A549 (cell line): Measurements from ENCODE around the gene BTF3. TPM values are rescaled to one million over a fixed set of nuclear protein-coding genes. Genes with fewer than 3 reads are reported as not detected.
A peak's percentile ranks its signal among the peaks of the same experiment; 100 is the strongest.

ENCODE experiments used
- ATAC-seq, 2 experiments: fragments of 200-7000 bp in 1 of 2; fragments of >200 bp in 1 of 2; cut with Nextera tagmentation in 1 of 2; cut with Tn5 transposase in 1 of 2; 3 replicates each; pipeline versions ENCODE4 v1.8.0 to v1.9.1; 2018 to 2020; ENCODE audit warnings: mild to moderate bottlenecking in 1 of 2, moderate library complexity in 1 of 2
- CTCF ChIA-PET: fragments of 300-600 bp; sonication (Branson Sonifier 250); formaldehyde crosslinking; extraction: SDS; loops from one replicate; lab custom pipeline; 2021; ENCODE audit warnings: antibody characterized with exemption, inconsistent platforms; lab: Yijun Ruan, JAX
- POLR2A ChIA-PET: fragments of 350-600 bp; formaldehyde crosslinking; extraction: SDS; loops from one replicate; lab custom pipeline; 2021; ENCODE audit warnings: antibody characterized with exemption, inconsistent platforms; lab: Yijun Ruan, JAX
- DNase-seq, 2 experiments: peaks; one replicate each; pipeline versions ENCODE4 v3.0.0 to v3.0.0-alpha.2; 2011 to 2016; ENCODE audit warnings: low read depth in 1 of 2, low spot score in 1 of 2
- FAIRE-seq: peaks from 2 replicates; lab custom pipeline; 2011; peaks lifted over from hg19 to GRCh38; lab: Jason Lieb, UNC
- H3K27ac ChIP-seq, 2 experiments: fragments of >200 bp; sonication (Bioruptor Twin); formaldehyde crosslinking; 3 replicates each; pipeline ENCODE4 v1.5.1; 2016 to 2017
- H3K4me1 ChIP-seq: fragments of >200 bp; sonication (Bioruptor Twin); formaldehyde crosslinking; 3 replicates; pipeline ENCODE4 v1.6.1; 2016
- H3K4me2 ChIP-seq: fragments of >200 bp; sonication (Bioruptor Twin); formaldehyde crosslinking; 3 replicates; pipeline ENCODE4 v1.6.1; 2016
- H3K4me3 ChIP-seq: fragments of >200 bp; sonication (Bioruptor Twin); formaldehyde crosslinking; 3 replicates; pipeline ENCODE4 v1.5.1; 2016
- H3K9me3 ChIP-seq: fragments of >200 bp; sonication (Bioruptor Twin); formaldehyde crosslinking; 3 replicates; pipeline ENCODE4 v1.6.1; 2016
- BHLHE40 ChIP-seq: IDR thresholded peaks from 2 replicates; pipeline ENCODE4 v1.6.1; 2012; ENCODE audit warnings: low read depth, low read length, inconsistent platforms
- CBX8 ChIP-seq: fragments of 200-600 bp; sonication (generic); IDR thresholded peaks from 2 replicates; pipeline ENCODE4 v1.6.1; 2016
- EP300 ChIP-seq, 2 experiments: fragments of >200 bp; sonication (Bioruptor Twin); formaldehyde crosslinking; IDR thresholded peaks; 2 replicates in 1 of 2; 3 replicates in 1 of 2; pipeline ENCODE4 v1.6.1; 2016 to 2017
- FOSB ChIP-seq: fragments of 250-450 bp; sonication (Bioruptor Pico); IDR thresholded peaks from 2 replicates; pipeline ENCODE4 v1.5.0; 2020; ENCODE audit warnings: mild to moderate bottlenecking, moderate library complexity
- FOSL2 ChIP-seq, 2 experiments: fragments of 450-650 bp in 1 of 2; fragments of >200 bp in 1 of 2; sonication (Bioruptor Twin) in 1 of 2; formaldehyde crosslinking; IDR thresholded peaks; 2 replicates each; pipeline versions ENCODE4 v1.5.0 to v1.6.1; 2016 to 2020; ENCODE audit warnings: mild to moderate bottlenecking in 1 of 2, moderate library complexity in 1 of 2
- HDAC2 ChIP-seq: fragments of 200-600 bp; sonication (generic); IDR thresholded peaks from 2 replicates; pipeline ENCODE4 v1.6.1; 2016
- JUN ChIP-seq, 2 experiments: fragments of >200 bp; sonication (Bioruptor Twin); formaldehyde crosslinking; IDR thresholded peaks; 2 replicates in 1 of 2; 3 replicates in 1 of 2; pipeline ENCODE4 v1.6.1; 2016 to 2017
- KDM5A ChIP-seq: fragments of 200-600 bp; sonication (generic); IDR thresholded peaks from 2 replicates; pipeline ENCODE4 v1.6.1; 2016; ENCODE audit warnings: antibody characterized with exemption, mild to moderate bottlenecking
- NFE2L2 ChIP-seq: fragments of 150-350 bp; conservative IDR thresholded peaks from 2 replicates; pipeline ENCODE4 v1.6.1; 2014; ENCODE audit warnings: low read length
- NPAS2 ChIP-seq: fragments of 250-450 bp; sonication (Bioruptor Pico); IDR thresholded peaks from 2 replicates; pipeline ENCODE4 v1.8.0; 2022; ENCODE audit warnings: mild to moderate bottlenecking, moderate library complexity, borderline replicate concordance
- RAD21 ChIP-seq, 2 experiments: fragments of >200 bp in 1 of 2; sonication (Bioruptor Twin) in 1 of 2; formaldehyde crosslinking in 1 of 2; IDR thresholded peaks in 1 of 2; conservative IDR thresholded peaks in 1 of 2; 2 replicates in 1 of 2; 3 replicates in 1 of 2; pipeline ENCODE4 v1.6.1; 2012 to 2018; ENCODE audit warnings: inconsistent platforms in 1 of 2
- RARB ChIP-seq: fragments of 250-450 bp; sonication (Bioruptor Pico); IDR thresholded peaks from 2 replicates; pipeline ENCODE4 v1.8.0; 2021; ENCODE audit warnings: mild to moderate bottlenecking, moderate library complexity
- RCOR1 ChIP-seq: fragments of 150-350 bp; IDR thresholded peaks from 2 replicates; pipeline ENCODE4 v1.6.1; 2014; ENCODE audit warnings: antibody characterized with exemption, low read length, low read depth
- RFX5 ChIP-seq: fragments of 450-650 bp; IDR thresholded peaks from 2 replicates; pipeline ENCODE4 v1.7.1; 2014; ENCODE audit warnings: antibody characterized with exemption, mild to moderate bottlenecking, moderate library complexity
- RNF2 ChIP-seq: fragments of 200-600 bp; sonication (generic); IDR thresholded peaks from 2 replicates; pipeline ENCODE4 v1.6.1; 2016; ENCODE audit warnings: low read depth, mild to moderate bottlenecking, antibody characterized with exemption, moderate library complexity, borderline replicate concordance
- SMC3 ChIP-seq: fragments of >200 bp; sonication (Bioruptor Twin); formaldehyde crosslinking; IDR thresholded peaks from 3 replicates; pipeline ENCODE4 v1.6.1; 2018; ENCODE audit warnings: inconsistent platforms
- SREBF2 ChIP-seq: fragments of 450-650 bp; IDR thresholded peaks from 2 replicates; pipeline ENCODE4 v1.6.1; 2014; ENCODE audit warnings: mild to moderate bottlenecking, moderate library complexity
- USF2 ChIP-seq: fragments of 450-650 bp; IDR thresholded peaks from 2 replicates; pipeline ENCODE4 v1.6.1; 2014; ENCODE audit warnings: antibody characterized with exemption
- ZC3H11A ChIP-seq: fragments of 450-650 bp; IDR thresholded peaks from 2 replicates; pipeline ENCODE4 v1.6.1; 2014; ENCODE audit warnings: antibody characterized with exemption, mild to moderate bottlenecking
- ZFP36 ChIP-seq: fragments of 450-650 bp; IDR thresholded peaks from 2 replicates; pipeline ENCODE4 v1.6.1; 2014; ENCODE audit warnings: borderline replicate concordance; ENCODE audit not compliant: partially characterized antibody
- WGBS: methylation state at CpG from one replicate; pipeline ENCODE4 v1.1.6; 2017; ENCODE audit errors: missing lambda C conversion rate; 5-methylcytosine and 5-hydroxymethylcytosine counted together
- polyA plus RNA-seq, 4 experiments: library from polyadenylated mRNA; depleted of rRNA in 3 of 4; stranded (reverse); fragments of >200 nt; fragmentation: RNase III in 1 of 4; extraction: RNeasy Plus Mini Kit Qiagen cat#74134 plus additional on column Dnase treatment in 1 of 4; gene quantifications; 2 replicates in 3 of 4; 3 replicates in 1 of 4; pipeline ENCODE4 v1.2.3, GENCODE V29; 2011 to 2017
- TF ChIP-seq, protein P1 (sequence below): fragments of >200 bp; sonication (Bioruptor Twin); formaldehyde crosslinking; IDR thresholded peaks from 3 replicates; pipeline ENCODE4 v1.5.1; 2016

The BTF3 gene
- polyA plus RNA-seq, 2 of the 4 experiments (the other 2 are of a cell fraction): 1,048 to 1,159 TPM

DNA sequence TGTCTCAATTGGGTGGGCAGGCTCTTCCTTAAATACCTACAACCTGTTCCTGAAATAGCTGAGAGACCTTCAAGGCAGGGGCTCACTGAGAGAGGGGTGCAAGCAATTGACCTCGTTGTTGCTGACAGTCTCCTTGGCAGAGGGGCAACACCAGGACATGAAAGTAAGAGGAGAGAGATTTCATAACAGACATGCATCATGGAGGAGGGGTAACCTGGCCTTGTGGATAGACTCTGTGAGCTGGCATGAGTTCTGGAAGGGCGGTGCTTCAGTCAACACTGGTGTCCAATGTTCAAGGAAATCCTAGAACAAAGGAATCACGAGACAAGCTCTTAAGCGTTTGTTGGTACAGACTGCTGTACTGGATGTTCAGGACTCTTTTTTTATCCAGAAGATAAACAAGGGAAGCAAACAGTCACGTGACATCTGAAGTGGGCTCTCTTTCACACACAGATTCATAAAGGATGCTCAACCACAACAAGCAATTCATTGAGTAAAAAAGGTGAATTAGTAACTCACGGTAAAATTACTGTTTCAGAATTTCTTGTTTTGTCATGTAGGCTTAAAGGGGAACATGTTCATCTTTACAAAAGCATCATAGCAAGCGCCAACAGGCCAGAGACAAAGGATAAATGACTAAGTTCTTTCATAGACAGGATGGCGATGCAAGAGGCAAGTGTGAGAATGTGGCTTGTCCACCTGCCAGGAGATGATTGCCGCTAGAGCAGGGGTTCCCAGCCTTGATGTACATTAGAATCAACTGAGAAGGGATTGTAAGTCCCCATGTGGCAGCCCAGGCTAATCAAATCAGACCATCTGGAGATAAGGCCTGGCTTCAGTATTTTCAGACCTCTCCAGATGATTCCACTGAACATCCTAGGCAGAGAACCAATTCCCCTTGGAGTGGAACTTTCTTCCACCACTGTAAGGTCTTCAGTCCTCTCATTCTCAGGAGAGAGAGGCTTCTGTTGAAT is 46.5 kb downstream of the BTF3 start:
- Histone ChIP-seq H3K4me3 (no peak overlapping the region), H3K27ac (peak overlapping the region; percentile 36 to 84; a peak in 2 of 6 replicates), H3K4me1 (peaks cover 43% of the 10 kb centered on the region), H3K4me2 (peak overlapping the region; percentile 43; the same call in 2 of the 3 replicates), H3K9me3 (no peaks in the 10 kb centered on the region)
- ChIA-PET CTCF (interaction anchor here (1.3 to 12.3 kb wide), 2 partner anchors 25 to 52 kb away, joined by 3 to 193 read pairs; no protein-coding TSS in a partner anchor), POLR2A (interaction anchor here (1.0 kb wide), 1 partner anchor 20 kb away, joined by 4 read pairs; the partner anchor contains the start of genes ANKRA2 and UTP15)
- WGBS: 53% methylated on average over 9 of the region's 9 CpGs
- FAIRE-seq: no peak
- TF ChIP-seq, protein P1, sequence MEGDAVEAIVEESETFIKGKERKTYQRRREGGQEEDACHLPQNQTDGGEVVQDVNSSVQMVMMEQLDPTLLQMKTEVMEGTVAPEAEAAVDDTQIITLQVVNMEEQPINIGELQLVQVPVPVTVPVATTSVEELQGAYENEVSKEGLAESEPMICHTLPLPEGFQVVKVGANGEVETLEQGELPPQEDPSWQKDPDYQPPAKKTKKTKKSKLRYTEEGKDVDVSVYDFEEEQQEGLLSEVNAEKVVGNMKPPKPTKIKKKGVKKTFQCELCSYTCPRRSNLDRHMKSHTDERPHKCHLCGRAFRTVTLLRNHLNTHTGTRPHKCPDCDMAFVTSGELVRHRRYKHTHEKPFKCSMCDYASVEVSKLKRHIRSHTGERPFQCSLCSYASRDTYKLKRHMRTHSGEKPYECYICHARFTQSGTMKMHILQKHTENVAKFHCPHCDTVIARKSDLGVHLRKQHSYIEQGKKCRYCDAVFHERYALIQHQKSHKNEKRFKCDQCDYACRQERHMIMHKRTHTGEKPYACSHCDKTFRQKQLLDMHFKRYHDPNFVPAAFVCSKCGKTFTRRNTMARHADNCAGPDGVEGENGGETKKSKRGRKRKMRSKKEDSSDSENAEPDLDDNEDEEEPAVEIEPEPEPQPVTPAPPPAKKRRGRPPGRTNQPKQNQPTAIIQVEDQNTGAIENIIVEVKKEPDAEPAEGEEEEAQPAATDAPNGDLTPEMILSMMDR: no peak
- TF ChIP-seq USF2: peak; percentile 80
- TF ChIP-seq, all 56 proteins: peak for 1
- ATAC-seq: peak; percentile 51 to 70; a peak in 4 of 6 replicates
- peak in 1 of 2 experiments; percentile 75 for DNase-seq

- Histone ChIP-seq H3K4me3 (no peak overlapping the region), H3K4me1 (peaks cover 41% of the 10 kb centered on the region), H3K4me2 (peak overlapping the region; percentile 43; the same call in 1 of the 3 replicates), H3K27ac (peak overlapping the region in 1 of 2 experiments; percentile 66; a peak in 1 of 6 replicates), H3K9me3 (no peaks in the 10 kb centered on the region)
- FAIRE-seq (no peak), DNase-seq (no peak), ATAC-seq (no peak)
- ChIA-PET CTCF (interaction anchor here (4.7 kb wide), 1 partner anchor 8 kb away, joined by 26 read pairs; no protein-coding TSS in a partner anchor), POLR2A (no interaction called here)
- WGBS: 85% methylated on average over 1 of the region's 1 CpG
- no peak for TF ChIP-seq RFX5
- no peak for TF ChIP-seq FOSB (CRISPR knock-in tag)
- no peak for TF ChIP-seq BHLHE40
- no peak for TF ChIP-seq KDM5A
- no peak for TF ChIP-seq RARB (CRISPR knock-in tag)
Observed at GRCh38 chr5:73545403-73545779, 47.1 kb downstream of the BTF3 start.

DNA sequence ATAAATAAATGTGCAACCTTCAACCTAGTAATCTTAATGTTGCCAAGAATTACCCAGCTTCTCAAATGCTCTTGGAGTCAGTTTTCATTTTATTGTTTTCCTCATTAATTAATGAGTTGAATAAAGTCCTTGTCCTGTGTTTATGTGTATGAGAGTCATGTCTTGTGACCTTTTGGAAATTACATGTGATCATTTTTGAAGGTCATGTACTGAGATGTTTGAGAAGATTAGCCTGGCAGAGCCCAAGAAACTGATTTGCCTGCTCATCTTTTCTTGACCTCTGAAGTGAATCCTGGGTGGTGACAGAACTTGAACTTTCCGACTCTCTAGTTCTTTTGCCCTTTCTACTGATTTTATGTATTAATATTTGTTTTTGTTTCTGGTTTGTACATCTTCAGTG is 51.8 kb downstream of the BTF3 start:
- H3K9me3 ChIP-seq: no peaks in the 10 kb centered on the region
- H3K27ac ChIP-seq: no peak overlapping the region
- ATAC-seq (no peak), DNase-seq (no peak), FAIRE-seq (no peak)
- ChIA-PET POLR2A (no interaction called here), CTCF (interaction anchor here (4.7 kb wide), 1 partner anchor 13 kb away, joined by 26 read pairs; no protein-coding TSS in a partner anchor)
- no peak overlapping the region for H3K4me3 ChIP-seq
- H3K4me1 ChIP-seq: peaks cover 4% of the 10 kb centered on the region; the same call in 1 of the 3 replicates
- H3K4me2 ChIP-seq: no peak overlapping the region
- TF ChIP-seq RNF2: no peak
- no peak for TF ChIP-seq FOSB (CRISPR knock-in tag)
- no peak for TF ChIP-seq USF2
- TF ChIP-seq SMC3: no peak
- TF ChIP-seq CBX8: no peak
- no peak for TF ChIP-seq ZC3H11A
- no peak for TF ChIP-seq JUN (IDR thresholded peaks at IDR 0.05)
- TF ChIP-seq RAD21 (conservative IDR thresholded peaks at IDR 0.05 in 1 of 2, IDR thresholded peaks at IDR 0.05 in 1 of 2): no peak
- no peak for TF ChIP-seq SREBF2
- TF ChIP-seq ZFP36: no peak
- TF ChIP-seq NPAS2: no peak
- no peak for TF ChIP-seq RCOR1
- no peak for TF ChIP-seq HDAC2
- no peak for TF ChIP-seq EP300 (IDR thresholded peaks at IDR 0.05)
- no peak for TF ChIP-seq NFE2L2
- TF ChIP-seq FOSL2 (IDR thresholded peaks at IDR 0.05): no peak
- TF ChIP-seq FOSL2 (CRISPR knock-in tag; IDR thresholded peaks at IDR 0.05): no peak
- WGBS: 86% methylated on average over 1 of the region's 1 CpG
